T-helper 2 cell treated with Interferon-gamma antibody and Interleukin-4, amounts not matched to agents 5 μg/mL and 100 μg/mL, for 36 hours (primary cell): ENCODE results near the gene LRRC57.

Source experiments
- DNase-seq: peaks from one replicate; pipeline ENCODE4 v3.0.0; 2021; ENCODE audit warnings: low spot score
- H3K27ac Mint-ChIP-seq: one replicate; pipeline ENCODE4 v1.8.0; 2021; ENCODE audit warnings: mild to moderate bottlenecking, mixed read lengths
- H3K27me3 Mint-ChIP-seq: one replicate; pipeline ENCODE4 v1.8.0; 2021; ENCODE audit warnings: low read depth, mixed read lengths
- H3K36me3 Mint-ChIP-seq: one replicate; pipeline ENCODE4 v1.8.0; 2021; ENCODE audit warnings: low read depth, mixed read lengths
- H3K4me1 Mint-ChIP-seq: one replicate; pipeline ENCODE4 v1.8.0; 2021; ENCODE audit warnings: low read depth, mixed read lengths
- H3K4me3 Mint-ChIP-seq: one replicate; pipeline ENCODE4 v1.8.0; 2022; ENCODE audit warnings: mild to moderate bottlenecking, moderate library complexity, mixed read lengths
- H3K9me3 Mint-ChIP-seq: one replicate; pipeline ENCODE4 v1.8.0; 2021; ENCODE audit warnings: mixed read lengths

LRRC57 gene

DNA sequence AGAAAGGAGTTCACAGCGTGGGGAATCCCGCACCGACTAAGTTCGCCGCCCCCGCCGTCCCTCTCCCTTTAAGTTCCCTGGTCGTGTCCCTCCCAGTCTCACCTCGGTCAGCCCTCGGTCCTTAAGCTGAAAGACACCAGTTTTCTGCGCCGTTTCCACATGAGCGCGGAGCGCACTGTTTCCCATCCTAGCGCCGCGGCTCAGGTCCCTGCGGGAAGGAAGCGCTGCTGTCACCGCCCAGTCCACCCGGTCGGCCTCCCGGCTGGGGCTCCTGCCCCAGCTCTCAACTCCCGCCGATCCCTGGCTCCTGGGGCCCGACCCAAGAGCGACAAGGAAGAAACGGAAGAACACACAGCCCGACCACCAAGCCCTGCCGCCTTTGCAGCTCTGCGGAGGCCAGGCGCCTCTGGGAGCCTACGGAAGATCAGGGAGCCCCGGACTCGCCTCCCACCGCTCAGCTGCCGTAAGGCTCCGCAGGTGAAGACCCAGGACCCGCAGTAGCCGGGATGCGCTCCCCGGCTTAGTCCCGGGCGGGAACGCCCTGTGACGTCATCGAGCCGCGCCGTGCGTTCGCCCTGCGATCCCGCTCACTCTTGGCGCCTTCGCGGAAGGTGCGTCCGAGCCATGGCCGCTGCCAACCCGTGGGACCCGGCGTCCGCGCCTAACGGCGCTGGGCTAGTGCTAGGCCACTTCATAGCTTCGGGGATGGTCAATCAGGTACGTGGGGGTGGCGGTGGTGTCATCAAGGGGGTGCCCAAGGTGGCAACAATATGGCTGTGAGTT, at the start of gene LRRC57, which contains the start of gene HAUS2:
Gene LRRC57, minus strand, starts transcription at position 545 of the 783 bp plus-strand sequence. Its CDS starts 359 bp downstream, at position 186.
Gene HAUS2, plus strand, starts transcription at position 590 of the 783 bp plus-strand sequence. Its CDS starts 35 bp downstream, at position 625.
- Mint-ChIP-seq H3K27me3 (no peaks in the 10 kb centered on the region), H3K27ac (peak within 1 kb of the TSS; percentile 96), H3K9me3 (no peaks in the 10 kb centered on the region), H3K4me3 (peak within 1 kb of the TSS; percentile 92), H3K36me3 (peaks cover 29% of the 10 kb centered on the region), H3K4me1 (peaks cover 47% of the 10 kb centered on the region)
- peak; percentile 89 for DNase-seq

- DNase-seq, result no peak
- Mint-ChIP-seq H3K27me3 (no peaks in the 10 kb centered on the region), H3K4me1 (peaks cover 4% of the 10 kb centered on the region), H3K27ac (no peak overlapping the region), H3K4me3 (no peak overlapping the region), H3K9me3 (peaks cover 4% of the 10 kb centered on the region), H3K36me3 (peaks cover 12% of the 10 kb centered on the region)
Observed at GRCh38 chr15:42595626-42596240, 47.1 kb upstream of the LRRC57 start.

- no peak for DNase-seq
- H3K27ac Mint-ChIP-seq, result no peak overlapping the region
- no peaks in the 10 kb centered on the region for H3K9me3 Mint-ChIP-seq
- H3K36me3 Mint-ChIP-seq, result peaks cover 11% of the 10 kb centered on the region
- peaks cover 4% of the 10 kb centered on the region for H3K4me1 Mint-ChIP-seq
- no peaks in the 10 kb centered on the region for H3K27me3 Mint-ChIP-seq
- no peak overlapping the region for H3K4me3 Mint-ChIP-seq
Observed at GRCh38 chr15:42594095-42594494, 45.5 kb upstream of the LRRC57 start.

GRCh38 chr15:42593143-42593542, 44.5 kb upstream of the LRRC57 start:
- H3K9me3 Mint-ChIP-seq, result no peaks in the 10 kb centered on the region

GRCh38 chr15:42592716-42593115, 44.1 kb upstream of the LRRC57 start:
- H3K4me3 Mint-ChIP-seq, result no peak overlapping the region
- no peak for DNase-seq
- H3K27me3 Mint-ChIP-seq, result no peaks in the 10 kb centered on the region
- no peaks in the 10 kb centered on the region for H3K9me3 Mint-ChIP-seq
- no peak overlapping the region for H3K27ac Mint-ChIP-seq
- peaks cover 11% of the 10 kb centered on the region for H3K36me3 Mint-ChIP-seq
- H3K4me1 Mint-ChIP-seq, result peaks cover 4% of the 10 kb centered on the region

More at GRCh38 chr15:42593143-42593542, 44.5 kb upstream of the LRRC57 start:
- no peak overlapping the region for H3K27ac Mint-ChIP-seq
- H3K4me3 Mint-ChIP-seq, result no peak overlapping the region
- peaks cover 11% of the 10 kb centered on the region for H3K36me3 Mint-ChIP-seq
- no peak for DNase-seq
- no peaks in the 10 kb centered on the region for H3K27me3 Mint-ChIP-seq
- H3K4me1 Mint-ChIP-seq, result peaks cover 4% of the 10 kb centered on the region

DNA sequence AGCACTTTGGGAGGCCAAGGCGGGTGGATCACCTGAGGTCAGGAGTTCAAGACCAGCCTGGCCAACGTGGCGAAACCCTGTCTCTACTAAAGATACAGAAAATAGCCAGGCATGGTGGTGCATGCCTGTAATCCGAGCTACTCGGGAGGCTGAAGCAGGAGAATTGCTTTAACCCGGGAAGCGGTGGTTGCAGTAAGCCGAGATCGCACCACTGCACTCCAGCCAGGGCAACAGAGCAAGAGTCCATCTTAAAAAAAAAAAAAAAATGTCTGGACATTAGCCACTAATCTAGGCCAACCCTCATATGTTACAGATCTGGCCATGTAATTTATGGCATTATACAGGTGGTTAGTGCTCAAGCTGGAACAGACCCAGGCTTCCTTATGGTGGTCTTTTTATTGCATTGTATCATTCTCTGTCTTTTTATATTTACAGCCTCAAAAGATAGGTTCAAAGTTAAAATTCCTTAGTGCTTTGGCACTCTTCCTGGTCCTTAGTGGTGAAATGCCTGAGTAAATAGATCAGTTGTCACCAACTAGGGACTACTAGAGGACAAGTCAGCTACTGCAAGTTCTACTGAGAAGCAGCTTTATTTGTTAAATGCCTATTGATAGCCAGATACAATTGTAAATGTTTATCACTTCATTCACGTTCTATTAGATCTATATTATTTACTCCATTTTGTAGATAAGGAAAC, 42.8 kb upstream of the LRRC57 start:
- Mint-ChIP-seq H3K9me3 (no peaks in the 10 kb centered on the region), H3K4me1 (peaks cover 4% of the 10 kb centered on the region), H3K27ac (no peak overlapping the region), H3K4me3 (no peak overlapping the region), H3K27me3 (no peaks in the 10 kb centered on the region), H3K36me3 (peaks cover 11% of the 10 kb centered on the region)
- no peak for DNase-seq

DNA sequence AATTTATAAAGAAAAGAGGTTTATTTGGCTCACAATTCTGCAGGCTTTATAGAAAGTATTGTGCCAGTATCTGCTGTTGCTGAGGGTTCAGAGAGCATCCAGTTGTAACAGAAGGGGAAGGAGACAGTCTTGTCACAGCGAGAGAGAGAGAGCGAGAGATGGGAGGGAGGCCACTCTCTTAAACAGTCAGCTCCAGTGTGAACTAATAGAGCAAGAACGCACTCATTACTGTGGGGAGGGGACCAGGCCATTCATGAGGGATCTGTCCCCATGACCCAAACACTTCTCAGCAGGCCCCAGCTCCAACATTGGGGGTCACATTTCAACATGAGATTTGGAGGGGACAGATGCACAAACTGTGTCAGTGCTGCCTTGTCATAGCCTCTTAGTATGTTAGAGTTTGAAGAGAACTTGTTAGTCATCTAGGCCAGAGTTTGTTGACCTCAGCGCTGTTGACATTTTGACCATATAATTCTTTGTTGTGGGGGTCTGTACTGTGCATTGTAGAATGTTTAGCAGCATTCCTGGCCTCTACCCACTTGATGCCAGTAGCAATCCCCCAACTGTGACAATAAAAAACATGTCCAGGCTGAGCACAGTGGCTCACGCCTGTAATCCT, 42.1 kb upstream of the LRRC57 start:
- peaks cover 4% of the 10 kb centered on the region for H3K4me1 Mint-ChIP-seq
- no peak for DNase-seq
- peaks cover 11% of the 10 kb centered on the region for H3K36me3 Mint-ChIP-seq
- no peaks in the 10 kb centered on the region for H3K9me3 Mint-ChIP-seq
- no peaks in the 10 kb centered on the region for H3K27me3 Mint-ChIP-seq
- H3K4me3 Mint-ChIP-seq, result no peak overlapping the region
- H3K27ac Mint-ChIP-seq, result no peak overlapping the region

- peaks cover 30% of the 10 kb centered on the region for H3K4me1 Mint-ChIP-seq
- peaks cover 13% of the 10 kb centered on the region for H3K27me3 Mint-ChIP-seq
- peaks cover 12% of the 10 kb centered on the region for H3K36me3 Mint-ChIP-seq
- DNase-seq, result no peak
- no peaks in the 10 kb centered on the region for H3K9me3 Mint-ChIP-seq
- H3K4me3 Mint-ChIP-seq, result no peak overlapping the region
- no peak overlapping the region for H3K27ac Mint-ChIP-seq
Observed at GRCh38 chr15:42584031-42584765, 35.6 kb upstream of the LRRC57 start.

GRCh38 chr15:42582569-42583375, 34.2 kb upstream of the LRRC57 start:
- Mint-ChIP-seq H3K4me3 (no peak overlapping the region), H3K27me3 (peaks cover 23% of the 10 kb centered on the region), H3K4me1 (peaks cover 39% of the 10 kb centered on the region), H3K36me3 (peaks cover 17% of the 10 kb centered on the region), H3K27ac (no peak overlapping the region), H3K9me3 (no peaks in the 10 kb centered on the region)
- no peak for DNase-seq

DNA sequence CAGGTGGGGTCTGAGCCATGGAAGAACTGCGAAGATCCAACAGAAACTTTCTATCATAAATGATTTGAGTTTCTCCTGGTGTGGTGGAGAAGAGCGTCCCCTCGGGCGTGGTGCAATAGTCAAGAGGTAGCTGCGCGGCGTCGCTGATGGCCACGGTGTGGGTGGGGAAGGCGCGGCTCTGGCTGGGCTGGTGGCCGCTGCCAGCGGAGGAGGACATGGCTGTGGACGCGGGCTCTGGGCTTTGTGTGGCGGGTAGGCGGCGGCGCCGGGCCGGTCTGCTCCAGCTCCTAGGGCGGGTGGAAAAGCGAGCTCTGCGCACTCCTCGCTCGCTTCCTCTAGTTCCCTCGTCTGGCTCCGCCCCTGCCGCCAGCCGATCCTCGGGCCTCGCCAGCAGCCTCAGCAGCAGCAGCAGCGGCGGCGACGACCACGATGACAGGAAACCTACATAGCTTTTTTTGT, 32.7 kb upstream of the LRRC57 start:
- Mint-ChIP-seq H3K4me1 (peaks cover 50% of the 10 kb centered on the region), H3K9me3 (no peaks in the 10 kb centered on the region), H3K36me3 (peaks cover 17% of the 10 kb centered on the region), H3K4me3 (peak overlapping the region; percentile 89), H3K27me3 (peaks cover 27% of the 10 kb centered on the region), H3K27ac (peak overlapping the region; percentile 79)
- peak; percentile 78 for DNase-seq

DNA sequence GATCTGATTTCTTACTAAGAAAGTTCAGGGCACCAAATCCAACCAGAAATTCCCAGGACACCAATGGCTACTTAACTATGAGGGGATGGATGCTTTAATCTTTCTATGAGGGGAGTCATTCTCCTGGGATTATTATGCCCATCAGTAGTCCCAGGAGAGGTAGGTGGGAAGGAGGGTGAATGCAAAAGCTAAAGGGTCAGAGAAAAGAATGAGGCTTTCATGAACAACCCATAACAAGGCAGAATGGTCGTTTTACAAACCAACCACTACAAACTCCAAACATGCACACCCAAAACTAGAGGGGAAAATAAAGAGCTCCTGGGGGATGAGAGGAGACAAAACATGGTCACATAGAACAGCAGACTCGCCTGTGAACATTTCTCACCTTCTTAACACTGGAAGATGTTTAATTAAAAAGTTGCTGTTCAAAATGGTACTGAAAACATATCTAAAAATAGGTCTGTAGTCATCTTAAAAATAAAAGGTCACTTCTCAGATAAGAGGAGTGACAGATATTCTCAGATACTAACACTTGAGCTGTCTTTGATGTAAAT, 30.5 kb upstream of the LRRC57 start:
- DNase-seq, result no peak
- Mint-ChIP-seq H3K36me3 (peaks cover 15% of the 10 kb centered on the region), H3K27me3 (peaks cover 28% of the 10 kb centered on the region), H3K27ac (no peak overlapping the region), H3K4me1 (peaks cover 56% of the 10 kb centered on the region), H3K9me3 (no peaks in the 10 kb centered on the region), H3K4me3 (peak overlapping the region; percentile 5)

DNA sequence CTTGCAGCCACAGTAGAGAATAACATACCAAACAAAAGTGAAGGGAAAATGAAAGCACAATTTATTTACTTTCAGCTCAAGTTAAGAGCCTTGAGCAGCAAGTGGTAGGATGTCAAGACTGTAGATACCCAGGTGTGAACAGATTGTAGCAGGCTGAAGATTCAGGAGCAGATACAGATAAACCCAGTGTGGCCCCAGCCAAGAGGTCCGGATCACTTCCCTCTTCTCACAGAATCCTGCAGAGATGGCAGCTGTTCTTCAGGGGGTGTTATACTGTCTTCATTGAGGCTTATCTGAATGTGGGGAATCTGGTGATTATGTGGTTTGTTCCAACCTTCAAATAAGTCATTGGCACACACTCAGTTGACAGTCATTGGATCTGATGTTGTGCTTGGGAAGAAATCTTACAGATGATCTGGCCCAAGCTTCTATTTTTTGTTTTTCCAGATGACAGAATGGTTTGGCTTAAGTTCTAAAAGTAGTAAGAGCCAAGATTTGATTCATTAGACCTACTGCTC, 29.0 kb upstream of the LRRC57 start:
- peaks cover 28% of the 10 kb centered on the region for H3K27me3 Mint-ChIP-seq
- no peaks in the 10 kb centered on the region for H3K9me3 Mint-ChIP-seq
- H3K36me3 Mint-ChIP-seq, result peaks cover 14% of the 10 kb centered on the region
- no peak for DNase-seq
- H3K4me1 Mint-ChIP-seq, result peaks cover 50% of the 10 kb centered on the region
- peak overlapping the region; percentile 60 for H3K4me3 Mint-ChIP-seq
- H3K27ac Mint-ChIP-seq, result peak overlapping the region; percentile 15
